Stimulated activated CD8-positive, alpha-beta memory T cell treated with anti-CD3 and anti-CD28 coated beads, Interleukin-15, amount 100 ng/mL, for 1 hour (primary cell): ENCODE results near the gene SDHAF1.
"Not testable (repeated sequence)": the region's sequence is repeated elsewhere in the genome, so short reads cannot be mapped to it uniquely, and the experiment has no call there.

ENCODE experiments used
- DNase-seq: peaks from one replicate; pipeline ENCODE4 v3.0.0-alpha.2; 2020; ENCODE audit warnings: low read depth

SDHAF1 gene, protein sequence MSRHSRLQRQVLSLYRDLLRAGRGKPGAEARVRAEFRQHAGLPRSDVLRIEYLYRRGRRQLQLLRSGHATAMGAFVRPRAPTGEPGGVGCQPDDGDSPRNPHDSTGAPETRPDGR

DNA sequence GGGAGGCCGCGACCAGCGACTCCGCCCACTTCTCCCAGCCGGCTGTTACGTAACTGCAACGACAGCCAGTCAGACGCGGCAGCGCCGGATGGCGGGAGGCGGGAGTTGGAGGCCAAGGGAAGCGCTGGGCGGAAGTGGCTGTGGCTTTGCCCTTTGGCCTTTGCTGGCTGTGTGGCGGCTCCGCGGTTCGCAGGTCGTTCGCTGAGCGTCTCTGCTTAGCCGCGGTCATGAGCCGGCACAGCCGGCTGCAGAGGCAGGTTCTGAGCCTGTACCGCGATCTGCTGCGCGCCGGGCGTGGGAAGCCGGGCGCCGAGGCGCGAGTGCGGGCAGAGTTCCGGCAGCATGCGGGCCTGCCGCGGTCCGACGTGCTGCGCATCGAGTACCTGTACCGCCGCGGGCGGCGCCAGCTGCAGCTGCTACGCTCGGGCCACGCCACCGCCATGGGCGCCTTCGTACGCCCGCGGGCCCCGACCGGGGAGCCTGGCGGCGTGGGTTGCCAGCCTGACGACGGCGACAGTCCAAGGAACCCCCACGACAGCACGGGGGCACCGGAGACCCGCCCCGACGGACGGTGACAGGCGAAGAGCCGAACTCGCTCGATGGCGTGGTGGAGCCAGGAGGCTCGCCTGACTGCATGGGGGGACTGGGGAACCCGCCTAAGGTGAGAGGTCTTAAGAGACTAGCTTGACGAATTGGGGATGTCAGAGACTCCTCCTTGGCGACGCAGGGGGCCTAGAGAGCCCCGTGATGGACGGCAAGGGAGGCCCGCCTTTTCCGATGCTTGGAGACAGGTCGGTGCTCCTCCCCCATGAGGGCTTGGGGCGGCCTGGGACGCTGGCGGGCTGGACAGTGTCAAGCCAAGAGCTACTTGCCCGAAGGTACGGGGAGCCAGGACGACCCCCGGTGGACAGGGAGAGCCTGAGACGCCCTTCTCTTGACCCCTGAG, at the start of gene SDHAF1:
SDHAF1 (plus strand) TSS at position 141 of the 946 bp plus-strand sequence; CDS start at position 228, 87 bp downstream.
- peak; percentile 85 for DNase-seq

DNA sequence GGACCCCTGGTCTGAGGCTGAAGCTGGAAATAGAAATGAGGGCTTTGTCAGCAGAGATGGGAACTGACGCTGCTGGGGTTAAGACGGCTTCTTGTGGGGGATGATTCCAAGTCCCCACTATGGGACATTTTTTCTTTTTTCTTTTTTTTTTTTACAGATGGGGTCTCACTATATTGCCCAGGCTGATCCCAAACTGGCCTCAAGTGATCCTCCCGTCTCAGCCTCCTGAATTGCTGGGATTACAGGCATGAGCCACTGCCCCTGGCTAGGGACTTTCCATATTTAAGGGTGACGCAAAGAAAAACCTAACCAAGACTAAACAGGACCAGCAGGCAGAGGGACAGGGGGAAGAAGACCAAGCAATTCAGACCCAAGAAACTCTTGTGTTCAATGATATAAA, 48.8 kb upstream of the SDHAF1 start:
- no peak for DNase-seq

DNA sequence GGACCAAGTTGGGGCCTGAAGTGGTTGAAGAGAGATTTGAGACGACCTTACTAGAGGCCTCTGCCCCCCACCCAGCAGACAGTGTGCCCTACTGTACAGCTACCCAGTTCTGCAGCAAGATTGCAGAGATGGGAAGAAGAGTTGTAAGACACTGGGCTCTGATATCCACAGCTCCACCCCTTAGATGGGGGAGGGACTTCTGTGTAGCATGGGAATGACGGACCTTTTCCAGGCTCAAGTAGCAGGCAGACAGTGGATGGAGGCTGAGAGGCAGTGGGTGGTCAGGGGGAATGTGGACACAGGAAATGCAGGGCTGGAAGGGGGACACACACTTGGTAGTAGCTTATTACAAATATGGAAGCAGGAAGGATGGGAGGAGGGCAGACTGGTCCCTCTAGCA, 45.9 kb upstream of the SDHAF1 start:
- DNase-seq: no peak

DNA sequence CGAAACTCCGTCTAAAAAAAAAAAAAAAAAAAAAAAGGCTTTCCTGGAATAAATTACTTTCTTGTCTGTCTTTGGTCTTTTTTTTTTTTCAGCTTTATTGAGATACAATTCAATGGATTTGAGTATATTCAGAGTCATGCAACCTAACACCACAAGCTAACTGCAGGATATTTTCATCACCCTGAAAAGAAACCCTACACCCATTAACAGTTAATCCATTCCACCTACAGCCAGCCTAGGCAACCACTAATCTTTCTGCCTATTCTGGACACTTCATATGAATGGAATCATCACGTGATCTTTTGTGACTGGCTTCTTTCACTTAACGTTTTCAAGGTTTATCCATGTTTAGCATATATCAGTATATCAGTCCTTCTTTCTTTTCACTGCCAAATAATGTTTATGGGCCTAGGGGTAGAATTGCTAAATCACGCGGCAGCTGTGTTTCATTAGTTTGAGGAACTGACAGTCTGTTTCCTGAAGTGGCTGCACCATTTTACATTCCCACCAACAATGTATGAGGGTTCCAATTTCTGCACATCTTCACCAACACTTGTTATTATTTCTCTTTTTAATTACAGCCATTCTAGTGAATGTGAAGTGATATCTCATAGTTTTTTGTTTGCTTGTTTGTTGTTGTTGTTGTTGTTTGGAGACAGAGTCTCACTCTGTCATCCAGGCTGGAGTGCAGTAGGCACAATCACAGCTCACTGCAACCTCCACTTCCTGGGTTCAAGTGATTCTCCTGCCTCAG, 38.9 kb upstream of the SDHAF1 start:
- no peak for DNase-seq

DNA sequence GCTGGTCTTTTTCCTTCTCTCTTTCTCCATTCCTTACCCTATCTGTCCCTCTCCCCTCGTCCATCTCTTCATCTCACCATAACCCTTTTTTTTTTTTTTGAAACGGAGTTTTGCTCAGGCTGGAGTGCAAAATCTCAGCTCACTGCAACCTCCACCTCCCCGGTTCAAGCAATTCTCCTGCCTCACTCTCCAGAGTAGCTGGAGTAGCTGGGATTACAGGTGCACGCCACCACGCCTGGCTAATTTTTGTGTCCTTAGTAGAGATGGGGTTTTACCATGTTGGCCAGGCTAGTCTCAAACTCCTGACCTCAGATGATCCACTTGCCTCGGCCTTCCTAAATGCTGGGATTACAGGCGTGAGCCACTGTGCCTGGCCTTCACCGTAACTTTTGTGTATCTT, 37.6 kb upstream of the SDHAF1 start:
- DNase-seq: not testable (repeated sequence)

DNA sequence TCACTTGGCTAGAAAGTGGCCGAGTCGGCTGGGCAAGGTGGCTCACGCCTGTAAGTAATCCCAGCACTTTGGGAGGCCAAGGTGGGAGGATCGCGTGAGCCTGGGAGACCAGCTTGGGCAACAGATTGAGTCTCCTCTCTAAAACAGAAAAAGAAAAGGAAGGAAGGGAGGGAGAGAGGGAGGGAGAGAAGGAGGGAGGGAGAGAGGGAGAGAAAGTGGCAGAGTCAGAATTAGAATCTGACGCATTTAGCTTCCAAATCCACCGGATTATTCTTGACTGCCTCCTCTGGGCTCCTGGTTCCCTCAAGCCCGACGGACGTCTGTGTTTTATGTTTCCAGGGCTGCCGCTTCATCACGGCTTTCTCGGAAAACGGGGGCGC, 36.3 kb upstream of the SDHAF1 start:
- no peak for DNase-seq

DNA sequence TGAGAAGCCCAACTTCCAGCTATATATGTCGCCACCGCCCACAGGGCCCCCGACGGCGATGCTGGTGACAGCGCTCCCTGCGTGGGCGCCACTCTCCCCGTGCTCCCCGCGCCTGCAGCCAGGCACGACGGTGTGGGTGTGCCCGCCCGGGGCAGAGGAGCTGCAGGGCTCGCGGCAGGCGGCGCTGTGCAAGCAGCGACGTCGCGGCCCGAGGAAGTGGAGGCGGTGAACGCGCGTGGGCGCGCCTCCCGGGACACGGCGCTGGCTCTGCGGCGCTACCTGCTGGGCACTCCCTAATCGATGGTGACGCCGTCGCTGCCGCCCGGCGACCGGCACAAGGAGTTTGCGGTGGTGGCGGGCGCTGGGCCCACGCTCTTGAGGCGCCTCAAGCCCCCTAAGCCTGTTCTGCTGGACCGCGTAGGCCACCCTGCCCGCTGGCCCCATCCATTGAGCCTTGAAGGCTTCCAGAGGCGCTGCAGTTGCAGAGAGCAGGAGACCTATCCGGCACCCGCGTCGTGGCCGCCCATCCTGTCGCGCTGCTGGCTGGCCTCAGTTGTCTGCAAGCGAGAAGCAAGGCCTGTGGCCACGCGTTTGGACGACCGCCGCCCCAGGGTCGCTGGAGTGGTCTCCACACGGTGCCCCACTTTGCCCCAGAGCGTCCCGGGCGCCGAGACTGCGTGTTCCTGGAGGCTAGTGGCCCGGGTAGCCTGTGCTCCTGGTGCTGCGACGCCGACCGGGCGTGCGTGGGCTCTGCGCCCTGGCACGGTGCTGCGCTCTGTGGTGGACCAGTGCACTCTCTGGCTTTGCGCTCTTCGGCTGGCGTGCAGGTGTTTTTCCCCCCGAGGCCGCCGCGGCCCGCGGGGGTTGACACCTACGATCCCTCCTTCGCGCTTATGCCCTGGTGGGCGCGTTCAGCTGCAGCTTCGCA, 35.7 kb upstream of the SDHAF1 start:
- DNase-seq: peak; percentile 52

DNA sequence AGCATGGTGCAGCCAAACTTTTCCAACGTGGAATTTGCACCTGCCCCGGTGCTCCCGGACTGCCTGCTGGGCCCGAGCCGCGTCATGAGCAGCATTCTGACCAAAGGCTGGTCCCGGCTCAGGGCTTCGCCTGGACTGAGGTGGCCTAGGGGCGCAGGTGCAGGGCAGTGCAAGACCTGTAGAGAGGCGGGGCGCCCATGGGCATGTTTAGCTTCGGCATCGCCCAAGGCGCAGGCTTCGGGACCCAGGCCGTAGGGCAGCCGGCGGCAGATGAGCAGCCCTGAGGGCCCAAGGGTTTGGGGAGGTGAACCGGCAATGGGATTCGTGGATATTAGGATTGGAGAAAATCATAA, 35.0 kb upstream of the SDHAF1 start:
- no peak for DNase-seq

DNA sequence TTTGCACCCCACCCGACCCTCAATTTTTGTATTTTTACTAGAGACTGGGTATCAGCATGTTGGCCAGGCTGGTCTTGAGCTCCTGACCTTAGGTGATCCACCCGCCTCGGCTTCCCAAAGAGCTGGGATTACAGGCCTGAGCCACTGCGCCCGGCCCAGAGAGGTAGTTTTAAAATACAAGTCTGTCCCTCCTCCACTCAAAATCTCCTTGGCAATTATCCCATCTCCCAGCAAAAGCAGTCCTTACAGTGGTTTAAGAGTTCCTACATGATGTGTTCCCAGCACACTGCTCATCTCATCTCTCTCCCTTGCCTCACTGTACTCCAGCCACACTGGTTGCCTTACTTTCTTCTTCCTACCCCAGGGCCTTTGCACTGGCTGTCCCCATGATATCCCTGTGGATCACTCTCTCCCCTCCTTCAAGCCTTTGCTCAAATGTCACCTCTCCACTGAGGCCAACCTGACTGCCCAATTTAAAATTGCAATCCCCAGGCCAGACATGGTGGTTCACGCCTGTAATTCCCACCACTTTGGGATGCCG, 34.5 kb upstream of the SDHAF1 start:
- DNase-seq: no peak

DNA sequence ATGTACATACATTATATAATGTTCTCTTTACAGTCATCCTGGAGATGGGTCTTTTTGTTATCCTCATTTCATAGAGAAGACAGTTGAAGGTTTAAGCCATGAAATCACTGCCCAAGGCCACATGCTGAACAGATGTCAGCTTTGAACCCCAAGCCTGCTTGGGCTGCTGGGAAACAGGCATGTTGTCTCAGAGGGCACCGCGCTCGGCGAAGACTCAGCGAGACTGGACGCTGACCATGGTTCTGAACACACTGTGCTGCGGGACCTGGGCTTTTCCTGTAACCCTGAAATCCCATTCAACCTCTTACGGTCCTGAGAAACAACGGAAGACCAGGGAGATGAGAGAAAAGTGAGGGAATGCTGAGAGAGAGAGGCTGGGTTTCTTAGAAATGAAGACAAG, 31.5 kb upstream of the SDHAF1 start:
- no peak for DNase-seq

DNA sequence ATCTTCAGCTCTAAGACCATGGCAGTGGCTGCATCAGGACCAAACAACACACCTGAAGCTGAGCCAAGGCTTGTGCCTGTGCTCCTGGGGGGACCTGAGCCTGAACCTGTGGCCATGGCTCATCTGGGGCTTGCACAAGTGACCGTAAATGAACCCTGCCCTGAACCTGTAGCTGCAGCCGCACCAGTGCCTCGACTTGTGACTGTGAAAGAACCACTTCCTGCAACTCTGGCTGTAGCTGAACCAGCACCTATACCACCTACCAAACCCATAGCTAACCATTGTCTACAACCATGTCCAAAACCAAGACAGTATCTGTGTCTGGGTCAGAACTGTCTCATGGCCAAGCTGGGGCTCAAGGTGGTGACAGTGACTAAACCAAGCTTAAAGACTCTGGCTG, 28.2 kb upstream of the SDHAF1 start:
- DNase-seq: no peak

DNA sequence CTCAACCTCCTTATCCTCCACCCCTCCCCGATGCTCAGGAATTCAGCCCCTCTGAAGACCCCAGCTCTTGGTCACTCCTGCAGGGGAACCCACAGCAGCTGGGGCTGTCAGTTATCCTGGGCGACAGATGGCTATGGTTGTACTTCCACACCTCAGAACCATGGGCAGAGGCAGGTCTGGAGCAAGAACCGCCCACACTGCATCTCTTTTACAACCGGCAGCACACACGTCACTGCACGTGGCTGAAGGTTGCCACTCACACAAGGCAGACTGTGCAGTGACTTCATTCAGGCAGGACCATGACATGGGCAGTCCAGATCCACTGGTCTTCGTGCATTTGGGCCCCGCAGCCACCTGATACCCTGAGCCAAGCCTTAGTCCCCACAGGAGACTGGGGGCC, 21.5 kb upstream of the SDHAF1 start:
- no peak for DNase-seq

DNA sequence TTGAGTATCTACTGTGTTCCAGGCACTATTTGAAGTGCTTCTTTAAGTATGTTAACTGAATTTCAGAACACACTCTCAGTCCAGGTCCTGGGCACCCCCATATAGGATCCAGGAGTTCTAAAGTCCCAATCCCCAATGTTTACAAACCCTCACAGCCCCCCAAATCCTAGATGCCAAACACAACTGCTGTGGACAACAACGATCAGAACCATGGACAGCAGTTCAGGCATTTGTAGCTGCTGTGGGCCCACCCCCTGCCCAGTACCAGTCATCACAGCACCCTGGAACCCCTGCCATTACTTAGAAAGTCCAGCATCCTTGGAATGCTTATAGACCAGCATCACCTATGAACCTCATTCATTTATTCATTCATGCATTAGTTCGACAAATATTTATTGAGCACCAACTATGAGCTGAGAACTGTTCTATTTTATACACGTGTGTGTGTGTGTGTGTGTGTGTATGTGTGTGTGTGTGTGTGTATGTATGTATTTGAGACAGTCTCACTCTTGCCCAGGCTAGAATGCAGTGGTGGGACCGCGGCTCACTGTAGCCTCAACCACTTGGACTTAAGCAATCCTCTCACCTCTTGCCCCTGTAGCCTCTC, 19.3 kb upstream of the SDHAF1 start:
- DNase-seq: no peak

DNA sequence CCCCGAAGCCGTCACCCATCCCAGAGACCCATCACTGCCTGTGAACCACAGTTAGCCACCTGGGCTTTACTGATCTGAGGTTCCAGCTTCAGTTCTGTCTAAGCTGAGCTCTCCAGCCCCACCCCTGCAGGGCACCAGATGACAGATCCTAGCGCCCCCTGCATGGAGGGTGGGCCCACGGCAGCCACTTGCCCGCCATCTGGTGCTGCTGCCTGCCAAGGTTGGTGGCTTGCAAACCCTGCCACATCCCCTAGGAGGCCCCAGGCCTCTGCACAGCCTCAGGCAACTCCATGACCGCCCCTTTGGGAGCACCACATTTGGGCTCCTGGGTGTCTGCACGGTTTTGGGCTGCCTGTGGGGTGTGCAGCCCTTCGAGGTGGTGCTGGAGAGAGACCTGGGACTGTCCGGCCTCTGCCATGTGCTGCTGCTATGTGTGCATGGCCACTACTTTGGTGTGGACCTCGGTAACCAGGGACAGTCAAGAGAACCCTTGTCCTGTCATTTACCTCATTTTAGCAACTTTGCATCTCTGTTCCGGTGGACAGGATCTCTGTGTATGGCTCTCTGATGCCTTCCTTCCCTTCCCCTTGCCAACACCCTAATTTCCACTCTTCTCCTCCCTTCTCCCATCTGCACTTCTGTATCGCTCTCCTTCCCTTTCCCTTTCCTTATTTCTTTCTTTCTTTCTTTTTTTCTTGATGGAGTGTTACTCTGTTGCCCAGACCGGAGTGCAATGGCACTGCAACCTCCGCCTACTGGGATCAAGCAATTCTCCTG, 17.4 kb upstream of the SDHAF1 start:
- DNase-seq: no peak

DNA sequence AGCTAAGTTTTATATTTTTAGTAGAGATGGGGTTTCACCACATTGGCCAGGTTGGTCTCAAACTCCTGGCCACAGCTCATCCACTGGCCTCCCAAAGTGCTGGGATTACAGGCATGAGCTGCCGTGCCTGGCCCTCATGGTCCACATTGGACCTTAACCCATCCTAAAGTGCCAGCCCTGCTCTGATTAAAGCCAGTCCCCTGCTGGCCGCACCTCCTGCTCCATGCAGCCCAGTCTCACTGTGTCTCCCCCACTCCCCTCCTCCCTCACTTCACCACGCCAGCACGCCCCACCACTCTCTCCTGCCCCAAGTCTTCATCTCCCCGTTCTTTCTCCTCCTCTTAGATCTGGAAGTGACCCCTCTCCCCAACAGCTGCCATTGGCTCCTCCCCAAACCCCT, 16.7 kb upstream of the SDHAF1 start:
- DNase-seq: no peak

DNA sequence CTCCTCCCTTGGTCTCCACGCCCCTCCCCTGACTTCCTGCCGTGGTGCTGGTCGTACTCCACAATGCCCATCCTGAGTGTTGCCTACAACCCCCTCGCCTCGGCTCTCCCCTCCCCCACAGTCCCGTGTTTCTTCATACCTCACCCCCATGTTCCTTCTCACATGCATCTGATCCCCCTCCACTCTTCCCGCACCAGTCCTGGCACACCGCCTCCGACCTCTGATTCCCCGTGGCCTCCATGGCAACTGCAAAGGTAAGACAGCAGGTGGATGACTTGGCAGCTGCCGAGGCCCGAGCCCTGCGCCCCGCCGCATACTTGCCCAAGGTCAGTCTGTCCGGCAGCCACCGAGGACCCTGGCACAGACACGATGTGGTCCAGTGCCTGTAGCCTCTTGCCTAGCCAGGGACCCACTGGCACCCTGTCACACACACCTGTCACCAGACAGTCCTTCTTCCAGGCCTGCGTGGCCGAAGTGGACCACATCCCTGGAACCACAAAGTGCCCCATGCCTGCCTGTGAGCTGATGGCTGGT, 16.1 kb upstream of the SDHAF1 start:
- DNase-seq: no peak

DNA sequence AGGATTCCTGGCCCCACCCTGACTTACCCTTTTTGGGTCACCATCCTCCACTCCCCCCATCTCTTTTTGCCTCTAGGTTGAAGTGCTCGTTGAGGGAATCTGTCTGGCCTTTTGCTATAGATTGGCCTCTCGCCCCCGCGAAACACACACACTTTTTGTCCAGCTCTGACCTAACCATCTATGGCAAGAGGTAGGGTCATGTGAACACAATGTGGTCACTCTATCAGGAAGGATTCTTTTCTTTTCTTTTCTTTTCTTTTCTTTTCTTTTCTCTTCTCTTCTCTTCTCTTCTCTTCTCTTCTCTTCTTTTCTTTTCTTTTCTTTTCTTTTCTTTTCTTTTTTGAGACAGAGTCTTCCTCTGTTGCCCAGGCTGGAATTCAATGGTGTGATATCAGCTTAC, 14.0 kb upstream of the SDHAF1 start:
- DNase-seq: not testable (repeated sequence)

DNA sequence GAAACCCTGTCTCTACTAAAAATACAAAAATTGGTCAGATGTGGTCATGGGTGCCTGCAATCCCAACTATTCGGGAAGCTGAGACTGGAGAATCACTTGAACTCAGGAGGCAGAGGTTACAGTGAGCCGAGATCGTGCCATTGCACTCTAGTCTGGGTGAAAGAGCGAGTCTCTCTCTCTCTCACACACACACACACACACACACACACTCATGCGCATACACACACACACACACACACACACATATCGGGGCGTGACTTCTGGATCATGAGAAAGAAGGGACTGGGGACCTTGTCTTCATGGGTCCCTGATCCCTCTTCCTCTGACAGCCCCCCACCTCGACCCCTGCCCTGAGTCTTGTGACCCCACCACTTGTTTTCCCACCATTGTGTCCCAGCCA, 11.8 kb upstream of the SDHAF1 start:
- DNase-seq: no peak

DNA sequence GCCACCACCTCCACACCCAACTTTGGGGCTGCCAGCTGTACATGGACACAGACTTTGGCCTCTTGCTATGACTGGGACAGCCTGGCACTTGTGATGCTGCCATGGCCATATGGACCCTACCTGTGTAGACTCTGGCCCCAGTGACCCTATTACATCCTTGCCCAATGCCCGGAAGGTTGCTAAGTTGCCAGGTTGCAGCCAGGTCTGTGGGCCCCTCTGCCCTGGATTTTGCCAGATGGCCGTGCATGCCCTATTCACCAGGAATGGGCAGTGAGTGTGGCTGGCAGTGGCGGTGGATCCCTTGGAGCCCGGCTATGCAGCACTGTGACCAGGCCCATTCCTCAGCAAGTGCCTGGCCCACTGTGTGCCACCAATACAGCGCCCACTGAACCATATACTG, 8.9 kb upstream of the SDHAF1 start:
- DNase-seq: no peak
